Activated T-cell treated with anti-CD3 and anti-CD28 coated beads for 4 hours (primary cell): ENCODE measurements around the gene LIPC.

ENCODE experiments used
- DNase-seq: peaks from one replicate; pipeline ENCODE4 v3.0.0-alpha.2; 2020

LIPC gene

GRCh38 chr15:58498821-58499580 lies 67.2 kb downstream of the LIPC start:
- no peak for DNase-seq

GRCh38 chr15:58501006-58501405 lies 69.2 kb downstream of the LIPC start:
- DNase-seq, result no peak

- no peak for DNase-seq
Measured at GRCh38 chr15:58501636-58502188, 69.9 kb downstream of the LIPC start.

- no peak for DNase-seq
Measured at GRCh38 chr15:58503139-58504027, 71.6 kb downstream of the LIPC start.

- DNase-seq, result no peak
Measured at GRCh38 chr15:58504674-58505234, 73.0 kb downstream of the LIPC start.

- no peak for DNase-seq
Measured at GRCh38 chr15:58505581-58505980, 73.8 kb downstream of the LIPC start.

GRCh38 chr15:58506064-58506490 lies 74.3 kb downstream of the LIPC start:
- DNase-seq, result no peak

- no peak for DNase-seq
Measured at GRCh38 chr15:58506783-58507668, 75.2 kb downstream of the LIPC start.

- no peak for DNase-seq
Measured at GRCh38 chr15:58509556-58509955, 77.8 kb downstream of the LIPC start.

- no peak for DNase-seq
Measured at GRCh38 chr15:58510715-58511598, 79.2 kb downstream of the LIPC start.

GRCh38 chr15:58511599-58511987 lies 79.8 kb downstream of the LIPC start:
- DNase-seq, result no peak

GRCh38 chr15:58512522-58512921 lies 80.7 kb downstream of the LIPC start:
- DNase-seq, result no peak

GRCh38 chr15:58513008-58513407 lies 81.2 kb downstream of the LIPC start:
- DNase-seq, result no peak

- DNase-seq, result no peak
Measured at GRCh38 chr15:58513726-58514336, 82.0 kb downstream of the LIPC start.

- no peak for DNase-seq
Measured at GRCh38 chr15:58515807-58516206, 84.0 kb downstream of the LIPC start.

- DNase-seq, result no peak
Measured at GRCh38 chr15:58517252-58517681, 85.5 kb downstream of the LIPC start.

GRCh38 chr15:58517682-58518525 lies 86.1 kb downstream of the LIPC start:
- DNase-seq, result no peak

- no peak for DNase-seq
Measured at GRCh38 chr15:58518626-58519025, 86.8 kb downstream of the LIPC start.

- DNase-seq, result no peak
Measured at GRCh38 chr15:58519516-58519915, 87.7 kb downstream of the LIPC start.

- DNase-seq, result no peak
Measured at GRCh38 chr15:58520464-58520863, 88.7 kb downstream of the LIPC start.
